Muscle of back (tissue), 13 donors: ENCODE measurements around the gene SLC39A13. TPM values are rescaled to one million over a fixed set of nuclear protein-coding genes. Genes with fewer than 3 reads are reported as not detected.
A peak's percentile ranks its signal among the peaks of the same experiment; 100 is the strongest.

Experiments used
- DNase-seq, 3 donors: peaks; one replicate each; pipeline versions ENCODE4 v3.0.0 to v3.0.0-alpha.2; 2013
- long read RNA-seq, 9 donors: transcript quantifications; one replicate each; lab custom pipeline, GENCODE V29; 2026
- polyA plus RNA-seq, 10 donors: library from polyadenylated mRNA; unstranded; fragments of 120-200 nt; gene quantifications; one replicate each; pipeline ENCODE4 v1.2.1, GENCODE V29; 2013; ENCODE audit not compliant: insufficient read length in 10 of 10

The SLC39A13 gene
- polyA plus RNA-seq: 10 to 100 TPM; 27.0 to 48.6 (median 35.3) TPM
- long read RNA-seq, donor 1: 0 reads
- long read RNA-seq, donor 2: 0 reads
- long read RNA-seq, donor 3: 0 reads
- long read RNA-seq, donor 4, partial matches to known transcripts: 0 of 7 reads
- long read RNA-seq, donor 4, other reads (novel, unspliced or antisense): 5 of 7 reads
- long read RNA-seq, donor 5, partial matches to known transcripts: 136 of 146 reads
- long read RNA-seq, donor 5, other reads (novel, unspliced or antisense): 10 of 146 reads
- long read RNA-seq, donor 6, partial matches to known transcripts: 0 of 14 reads
- long read RNA-seq, donor 6, other reads (novel, unspliced or antisense): 13 of 14 reads
- long read RNA-seq, donor 7, partial matches to known transcripts: 0 of 3 reads
- long read RNA-seq, donor 7, other reads (novel, unspliced or antisense): 0 of 3 reads
- long read RNA-seq, donor 8, partial matches to known transcripts: 45 of 46 reads
- long read RNA-seq, donor 8, other reads (novel, unspliced or antisense): 0 of 46 reads
- long read RNA-seq, donor 9: 0 reads

DNA sequence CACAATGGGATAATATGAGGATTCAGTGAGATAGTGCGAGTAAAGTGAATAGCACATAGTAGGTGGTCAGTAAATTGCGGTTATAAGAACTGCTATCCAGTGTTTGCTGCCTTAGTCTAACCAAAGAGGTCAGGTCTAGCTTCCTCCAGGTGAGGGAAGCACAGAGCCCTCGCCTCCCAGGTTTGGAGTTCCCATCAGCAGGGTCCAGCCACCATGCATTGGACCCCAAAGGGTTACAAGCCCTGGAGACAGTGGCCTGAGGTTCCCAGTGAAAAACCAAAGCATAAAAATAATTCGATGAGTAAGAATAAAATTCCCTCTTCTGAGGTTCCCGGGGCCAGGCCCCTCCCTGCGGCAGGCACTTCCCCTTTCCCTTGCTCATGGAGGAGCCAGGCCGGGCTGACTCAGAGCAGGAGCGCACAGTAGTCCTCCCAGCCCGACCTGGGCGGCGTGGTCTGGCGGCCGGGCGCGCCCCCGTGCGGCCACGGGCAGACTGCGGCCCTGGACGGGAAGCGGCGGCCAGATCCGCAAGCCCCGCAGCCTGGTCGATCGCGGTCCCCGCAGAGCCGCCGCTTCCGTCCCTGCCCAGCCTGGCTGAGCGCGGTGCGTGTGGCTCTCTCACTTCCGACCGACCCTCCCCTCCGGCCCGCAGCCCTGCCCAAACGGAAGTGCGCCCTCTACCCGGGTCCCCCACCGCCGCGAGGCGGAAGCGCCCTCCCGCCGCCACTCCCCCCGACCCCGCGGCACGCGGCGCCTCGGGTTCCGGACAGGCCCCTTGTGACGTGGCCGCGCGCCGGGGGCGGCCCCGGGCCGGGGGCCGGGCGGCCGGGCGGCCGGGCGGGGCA, at the start of gene SLC39A13:
Gene SLC39A13 (plus strand): TSS at position 845 of the 845 bp plus-strand sequence. CDS start 1,505 bp downstream, outside the sequence.
- peak; percentile 95 to 98 (median 96) for DNase-seq

DNA sequence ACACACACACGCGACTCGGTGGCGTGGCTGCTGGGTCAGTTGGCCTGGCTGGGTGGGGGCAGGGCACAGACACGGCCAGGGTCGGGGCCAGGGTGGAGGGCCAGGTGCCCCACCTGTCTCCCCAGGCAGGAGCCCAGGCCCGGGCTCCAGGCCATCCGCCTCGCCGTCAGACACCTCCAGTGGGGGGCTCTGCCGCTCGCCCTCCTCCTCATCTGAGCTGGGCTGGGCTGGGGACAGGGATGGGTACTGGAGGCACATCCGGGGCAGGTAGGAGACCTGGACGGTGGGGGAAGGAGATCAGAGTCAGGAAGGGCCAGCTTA, 49.7 kb upstream of the SLC39A13 start:
- DNase-seq: no peak

- DNase-seq: no peak
These were observed 49.2 kb upstream of the SLC39A13 start for GRCh38 chr11:47359162-47359561.

DNA sequence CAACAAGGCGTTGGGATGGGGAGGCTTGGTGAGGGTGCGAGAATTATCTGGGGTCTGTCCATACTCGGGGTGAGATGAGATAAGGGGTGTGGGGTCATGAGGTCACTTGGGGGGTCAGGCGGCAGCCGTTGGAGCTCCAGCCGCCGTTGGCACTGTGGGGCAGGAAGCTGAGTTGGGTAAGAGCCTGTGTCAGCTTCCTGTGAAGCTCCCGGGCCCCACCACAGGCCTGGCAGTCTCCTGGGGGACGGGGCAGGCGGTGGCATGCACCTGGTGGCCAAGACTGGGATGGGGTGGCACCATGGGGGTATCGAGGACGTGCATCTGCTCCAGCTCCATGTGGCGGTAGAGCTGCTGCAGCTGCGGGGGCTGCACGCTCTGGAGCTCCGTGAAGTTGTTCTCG, 48.8 kb upstream of the SLC39A13 start:
- no peak for DNase-seq

- DNase-seq: no peak
These were observed 48.0 kb upstream of the SLC39A13 start for GRCh38 chr11:47360341-47360740.

DNA sequence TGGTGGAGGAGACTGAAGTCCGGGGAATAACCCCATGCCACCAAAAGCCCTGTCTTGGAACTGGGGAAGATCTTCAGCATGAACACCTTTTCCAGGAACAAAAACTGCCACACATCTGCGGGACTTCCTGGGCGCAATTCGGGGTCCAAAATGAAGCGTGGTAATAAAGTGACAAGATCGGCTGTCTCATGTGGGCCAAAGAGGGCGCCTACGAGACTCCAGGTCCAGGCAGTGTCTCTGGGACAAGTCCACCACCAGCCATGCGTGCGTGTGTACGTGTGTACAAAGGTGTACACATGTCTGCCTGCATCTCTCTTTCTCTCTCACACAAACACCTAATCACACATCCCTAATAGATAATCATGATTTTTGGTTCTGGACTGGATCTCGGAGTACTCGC, 47.0 kb upstream of the SLC39A13 start:
- DNase-seq: no peak

GRCh38 chr11:47366020-47366490, 42.3 kb upstream of the SLC39A13 start:
- DNase-seq: no peak

DNA sequence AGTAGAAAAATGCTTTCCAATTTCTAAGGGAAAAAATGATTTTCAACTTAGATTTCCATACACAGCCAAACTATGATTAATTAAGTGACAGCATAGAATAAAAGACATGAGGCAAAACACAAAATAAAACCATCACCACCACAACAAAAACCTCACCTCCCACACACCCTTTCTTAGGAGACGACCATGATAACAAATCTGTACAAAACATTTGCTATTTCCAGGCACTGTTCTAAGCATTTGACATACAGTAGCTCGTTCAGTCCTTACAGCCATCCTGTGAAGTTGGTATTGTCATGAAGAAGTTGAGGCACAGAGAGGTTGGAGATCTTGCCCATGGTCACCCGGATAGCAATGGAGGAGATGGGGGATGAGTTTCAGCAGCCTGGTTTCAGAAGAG, 38.7 kb upstream of the SLC39A13 start:
- no peak for DNase-seq

- DNase-seq: no peak
These were observed 36.0 kb upstream of the SLC39A13 start for GRCh38 chr11:47372422-47372821.

DNA sequence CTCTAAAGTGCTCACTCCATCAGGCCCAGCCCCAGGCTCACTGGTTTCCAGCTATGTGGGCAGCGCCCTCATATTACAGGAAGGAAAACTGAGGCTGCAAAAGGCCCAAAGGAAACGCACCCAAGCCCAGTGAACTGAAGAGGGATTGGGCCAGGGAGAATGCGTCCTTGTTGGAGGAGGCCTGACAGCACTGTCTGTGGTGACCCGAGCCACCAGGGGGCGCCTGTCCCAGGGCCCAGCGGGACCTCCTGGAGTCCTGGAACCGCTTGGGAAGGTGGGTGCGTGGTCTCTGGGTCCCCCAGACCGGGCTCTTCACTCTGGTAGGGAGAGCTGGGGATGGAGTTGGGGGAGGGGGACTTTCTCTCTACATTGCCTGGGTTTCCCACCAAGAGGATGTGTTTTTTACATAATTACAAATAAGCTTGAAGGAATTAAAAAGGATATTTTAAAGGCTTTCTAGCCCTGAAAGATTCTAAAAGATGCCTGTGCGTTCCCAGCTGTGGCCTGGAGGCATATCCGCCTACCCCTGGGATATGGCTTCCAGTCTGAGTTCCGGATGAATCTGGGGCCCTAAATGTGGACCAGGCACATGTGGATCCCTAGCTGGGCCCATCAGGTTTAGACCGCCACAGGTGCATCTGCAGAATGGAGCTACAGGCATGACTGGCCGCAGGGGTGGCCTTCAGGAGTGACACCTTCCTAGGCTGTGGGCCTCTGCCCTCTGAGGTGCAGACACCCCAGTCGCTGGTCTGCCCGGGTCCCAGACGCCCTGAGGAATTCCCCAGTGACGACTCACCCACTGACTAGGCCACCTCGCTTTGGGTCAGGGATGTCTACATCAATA, 34.3 kb upstream of the SLC39A13 start:
- peak; percentile 51 to 84 (median 80) for DNase-seq

DNA sequence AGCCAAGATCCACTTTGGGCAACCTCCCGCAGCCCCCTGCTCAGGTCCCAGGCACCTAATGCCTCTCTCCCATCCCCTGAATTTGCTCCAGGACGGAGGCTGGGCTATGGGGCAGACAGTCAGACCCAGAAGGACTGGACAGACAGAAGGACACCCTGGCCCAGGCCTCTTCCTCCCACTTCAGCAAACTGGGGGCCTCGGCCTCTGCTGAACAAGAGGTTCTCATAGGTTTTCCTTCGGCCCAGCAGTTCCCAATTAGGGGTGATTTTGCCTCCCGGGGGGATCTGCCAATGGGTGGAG, 33.7 kb upstream of the SLC39A13 start:
- no peak for DNase-seq

DNA sequence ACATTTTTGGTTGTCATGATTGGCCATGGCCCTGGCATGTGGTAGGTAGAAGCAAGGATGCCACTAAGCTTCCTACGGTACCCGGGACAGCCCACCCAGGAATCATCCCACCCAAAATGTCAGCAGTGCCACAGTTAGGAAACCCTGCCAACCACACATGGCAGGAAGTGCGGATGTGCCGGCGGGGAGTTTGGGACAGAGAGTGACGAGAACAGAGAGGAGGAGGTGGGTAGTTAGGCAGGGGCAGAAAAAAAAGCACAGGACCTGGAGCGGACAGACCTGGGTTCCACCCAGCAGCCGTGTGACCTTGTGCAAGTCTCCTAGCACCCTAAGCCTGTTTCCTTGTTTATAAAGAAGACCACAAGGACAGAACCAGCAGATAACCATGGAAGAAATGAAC, 33.4 kb upstream of the SLC39A13 start:
- no peak for DNase-seq

DNA sequence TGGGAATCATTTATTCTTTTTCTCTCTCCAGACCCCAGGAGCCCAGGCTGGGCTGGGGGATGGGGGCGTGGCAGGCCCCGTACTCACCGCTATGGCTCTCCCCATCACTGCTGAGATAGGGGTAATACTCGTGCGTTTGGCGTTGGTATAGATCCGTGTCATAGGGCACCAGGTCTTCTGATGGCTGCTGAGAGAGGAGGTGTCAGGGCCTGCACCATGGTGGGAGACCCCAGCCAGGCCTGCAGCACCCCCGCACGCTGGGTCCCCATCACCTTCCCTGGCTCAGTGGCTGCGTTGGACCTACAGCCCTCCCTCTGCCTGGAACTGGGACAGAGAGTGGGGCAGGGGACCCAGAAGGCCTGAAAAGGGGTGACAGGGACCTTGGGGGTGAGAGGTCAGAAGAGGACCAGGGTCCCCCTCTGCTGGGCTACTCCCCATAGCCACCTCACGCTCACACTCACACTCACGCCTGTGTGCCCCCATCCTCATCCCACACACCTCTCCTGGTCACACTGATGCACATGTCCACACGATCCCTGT, 32.8 kb upstream of the SLC39A13 start:
- DNase-seq: no peak

DNA sequence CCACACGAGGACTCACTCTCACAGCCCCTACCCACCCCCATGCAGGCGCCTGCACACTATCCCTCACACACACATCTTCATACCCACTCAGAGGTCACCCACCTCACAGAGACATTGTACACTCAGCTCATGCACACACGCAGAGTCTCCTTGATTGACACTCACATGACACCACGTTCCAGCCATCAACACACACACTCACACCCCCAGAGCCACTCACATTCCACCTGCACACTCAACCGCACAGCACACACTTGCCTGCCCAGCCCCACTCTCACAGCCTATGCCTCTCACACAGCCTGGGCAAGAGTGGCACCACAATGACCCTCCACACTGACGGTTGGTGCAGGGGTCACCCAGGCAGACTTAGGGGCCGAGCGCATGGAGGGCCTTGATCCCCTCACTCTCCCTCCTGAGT, 32.3 kb upstream of the SLC39A13 start:
- no peak for DNase-seq

DNA sequence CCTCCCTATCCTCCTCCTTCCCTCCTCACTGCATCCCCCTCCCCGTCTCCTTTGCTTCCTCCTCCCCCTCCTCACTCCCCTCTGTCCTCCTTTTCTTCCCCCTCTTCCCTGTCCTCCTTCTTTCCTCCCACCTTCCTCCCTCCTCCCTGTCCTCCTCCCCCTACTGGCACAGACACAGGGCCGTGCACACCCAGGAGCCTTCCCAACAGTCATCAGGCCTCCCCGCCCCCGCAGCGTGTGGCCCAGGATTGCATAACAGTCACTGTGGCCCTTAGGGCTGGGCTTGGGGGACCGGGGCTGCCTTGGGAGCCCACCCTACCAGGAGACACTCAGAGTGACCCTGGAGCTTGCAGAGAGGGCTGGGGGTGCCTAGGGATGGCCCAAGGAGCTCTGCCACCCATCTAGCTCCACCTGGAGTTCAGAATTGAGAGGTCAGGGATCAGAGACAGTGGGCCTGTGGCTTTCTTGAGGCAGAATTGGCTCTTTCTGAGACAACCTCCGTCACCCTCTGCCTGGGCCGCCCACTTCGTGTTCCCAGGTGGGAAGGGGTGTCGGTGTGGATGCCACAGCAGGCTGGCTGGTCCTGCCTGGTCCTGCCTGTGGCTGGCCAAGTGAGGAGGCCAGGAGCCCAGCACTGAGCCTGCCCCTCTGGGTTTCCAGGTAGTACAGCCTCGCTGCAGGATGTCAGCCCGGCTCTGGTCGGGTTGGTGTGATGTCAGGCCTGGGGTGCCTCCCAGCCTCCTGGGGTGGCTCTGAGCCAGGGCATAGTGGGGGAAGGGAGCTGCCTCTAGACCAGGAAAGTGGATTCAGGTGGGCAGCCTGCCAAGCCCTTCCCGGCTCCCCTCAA, 31.6 kb upstream of the SLC39A13 start:
- DNase-seq: no peak

GRCh38 chr11:47377571-47378009, 30.8 kb upstream of the SLC39A13 start:
- DNase-seq: no peak

GRCh38 chr11:47378010-47378835, 30.2 kb upstream of the SLC39A13 start, which contains the start of gene SPI1:
Gene SPI1 (minus strand): TSS chr11:47378547. CDS start chr11:47378353, 194 bp downstream.
- DNase-seq: peak in 1 of 3 donors; percentile 48

- no peak for DNase-seq
These were observed 29.6 kb upstream of the SLC39A13 start for GRCh38 chr11:47378836-47379170.

DNA sequence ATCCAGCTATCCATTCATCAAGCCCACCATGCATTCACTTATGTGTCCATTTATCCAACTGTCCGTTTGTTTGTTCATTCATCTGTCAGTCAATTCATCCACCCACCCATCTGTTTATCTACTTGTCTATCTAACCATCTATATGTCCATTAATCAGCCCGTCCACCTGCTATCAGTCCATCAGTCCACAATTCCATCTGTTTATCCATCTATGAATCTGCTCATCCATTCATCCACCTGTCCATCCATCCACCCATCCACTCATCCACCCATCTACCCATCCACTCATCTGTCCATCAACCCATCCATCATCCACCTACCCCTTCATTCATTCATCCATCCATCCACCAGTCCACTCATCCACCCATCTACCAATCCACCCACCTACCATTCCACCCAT, 29.1 kb upstream of the SLC39A13 start:
- no peak for DNase-seq

DNA sequence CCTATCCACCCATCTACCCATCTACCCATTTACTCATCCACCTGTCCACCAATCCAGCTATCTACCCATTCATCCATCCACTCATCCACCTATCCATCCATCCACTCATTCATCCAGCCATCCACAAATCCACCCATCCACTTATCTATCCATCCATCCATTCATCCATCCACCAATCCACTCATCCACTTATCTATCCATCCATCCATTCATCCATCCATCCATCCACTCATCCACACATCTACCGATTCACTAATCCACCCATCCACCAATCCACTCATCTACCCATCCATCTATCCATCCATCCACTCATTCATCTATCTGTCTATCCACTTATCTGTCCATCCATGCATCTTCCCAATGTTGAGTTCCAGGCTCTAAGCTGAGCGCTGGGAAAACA, 28.3 kb upstream of the SLC39A13 start:
- DNase-seq: no peak
